AG04449 (cell line): ENCODE results near the gene TMPRSS3.

Experiments
- CTCF ChIA-PET: fragments of 350-600 bp; formaldehyde crosslinking; extraction: SDS; loops from one replicate; lab custom pipeline; 2021; ENCODE audit warnings: antibody characterized with exemption; lab: Yijun Ruan, JAX
- POLR2A ChIA-PET: fragments of 400-600, 350-600 bp; formaldehyde crosslinking; extraction: SDS; loops from one replicate; lab custom pipeline; 2020; ENCODE audit warnings: antibody characterized with exemption, inconsistent platforms; lab: Yijun Ruan, JAX
- DNase-seq: peaks from one replicate; pipeline ENCODE4 v3.0.0-alpha.2; 2010; ENCODE audit warnings: low read depth, low spot score
- H3K4me3 ChIP-seq: 2 replicates; pipeline ENCODE4 v1.5.1; 2011; ENCODE audit warnings: low read depth, mild to moderate bottlenecking, control low read depth, low read length
- CTCF ChIP-seq: IDR thresholded peaks from one replicate; pipeline ENCODE4 v1.5.1; 2011; ENCODE audit warnings: mild to moderate bottlenecking, moderate library complexity, low read length, control low read depth, inconsistent platforms; ENCODE audit not compliant: insufficient read depth; ENCODE audit errors: missing control alignments

TMPRSS3 gene

DNA sequence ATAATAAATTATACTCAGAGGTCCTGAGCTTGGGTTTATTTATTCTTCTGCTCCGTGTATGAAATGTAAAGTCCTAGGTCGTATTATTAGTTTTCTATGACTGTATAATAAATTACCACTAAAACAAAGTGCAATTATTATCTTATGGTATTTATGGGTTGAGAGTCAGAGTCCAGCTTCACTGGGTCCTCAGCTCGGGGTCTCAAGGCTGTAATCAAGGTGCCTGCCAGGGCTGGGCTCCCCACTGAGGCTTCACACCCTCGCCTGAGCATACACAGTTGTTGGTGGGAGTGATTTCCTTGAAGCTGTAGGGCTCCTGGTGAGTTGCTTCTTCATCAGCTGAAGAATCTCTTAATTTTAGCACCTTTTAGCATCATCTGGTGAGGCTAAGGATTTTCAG lies 23.0 kb upstream of the TMPRSS3 start:
- H3K4me3 ChIP-seq = no peak overlapping the region
- ChIA-PET POLR2A (no interaction called here), CTCF (no interaction called here)
- no peak for TF ChIP-seq CTCF
- no peak for DNase-seq

DNA sequence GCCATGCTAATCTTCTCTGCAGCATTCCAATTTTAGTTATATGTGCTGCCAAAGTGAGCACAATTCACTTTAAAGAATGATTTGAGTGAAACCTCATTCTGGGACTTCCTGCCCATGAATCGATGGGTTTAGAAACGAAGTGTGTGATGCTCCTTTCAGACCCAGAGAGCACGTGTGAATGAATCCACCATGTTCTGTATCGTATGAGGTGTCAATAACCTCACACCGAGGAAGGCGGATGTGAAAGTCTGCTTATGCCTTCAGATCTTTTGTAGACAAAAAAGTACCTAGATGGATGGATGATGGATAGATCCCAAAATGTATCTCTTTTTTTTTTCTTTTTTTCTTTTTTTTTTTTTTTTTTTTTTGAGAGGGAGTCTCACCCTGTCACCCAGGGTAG lies 21.7 kb upstream of the TMPRSS3 start:
- ChIA-PET POLR2A (no interaction called here), CTCF (no interaction called here)
- TF ChIP-seq CTCF = no peak
- no peak overlapping the region for H3K4me3 ChIP-seq
- no peak for DNase-seq

DNA sequence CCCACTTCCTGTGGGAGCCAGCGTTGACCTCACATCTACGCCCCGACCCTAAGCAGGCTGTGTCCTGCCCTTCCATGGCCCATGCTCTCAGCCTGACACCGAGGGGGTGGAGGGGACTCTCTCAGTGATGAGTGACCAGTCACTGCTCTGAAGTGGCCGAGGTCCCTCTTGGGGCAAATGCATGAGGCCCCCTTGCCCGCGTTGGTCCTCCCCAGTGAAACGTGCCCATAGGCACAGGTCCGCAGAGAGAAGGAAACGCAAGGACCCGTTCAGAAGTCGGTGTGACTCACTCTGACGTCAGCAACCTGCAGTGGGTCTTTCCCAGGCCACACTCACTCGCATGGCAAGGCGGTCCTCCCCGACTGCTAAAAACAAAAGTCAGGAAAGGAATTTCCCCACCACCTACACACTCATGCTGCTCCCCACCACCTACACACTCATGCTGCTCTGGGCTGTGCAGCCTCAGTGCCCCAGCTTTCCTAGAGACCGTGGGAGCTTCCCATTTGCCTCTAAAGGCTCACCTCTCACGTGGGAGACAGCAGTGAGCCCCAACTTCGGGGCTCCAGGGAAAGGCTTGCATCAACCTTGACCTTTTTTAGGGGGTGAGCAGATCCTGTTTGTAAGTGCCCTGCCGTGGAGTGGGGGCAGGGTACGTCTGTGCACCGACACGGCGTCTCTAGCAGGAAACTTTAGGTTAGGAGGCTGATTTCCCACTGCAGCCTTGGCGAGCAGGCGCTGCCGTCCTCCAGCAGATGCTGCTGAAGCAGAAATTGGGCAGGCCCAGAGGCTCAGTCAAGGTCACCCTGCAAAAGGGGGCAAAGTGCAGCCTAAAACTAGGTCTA lies 19.3 kb upstream of the TMPRSS3 start:
- ChIA-PET POLR2A (no interaction called here), CTCF (no interaction called here)
- no peak for DNase-seq
- H3K4me3 ChIP-seq = no peak overlapping the region
- TF ChIP-seq CTCF = no peak

GRCh38 chr21:42414553-42414927 lies 18.7 kb upstream of the TMPRSS3 start:
- DNase-seq = no peak
- ChIA-PET CTCF (no interaction called here), POLR2A (no interaction called here)
- no peak overlapping the region for H3K4me3 ChIP-seq
- no peak for TF ChIP-seq CTCF

- ChIA-PET CTCF (no interaction called here), POLR2A (no interaction called here)
- no peak for DNase-seq
- no peak overlapping the region for H3K4me3 ChIP-seq
- no peak for TF ChIP-seq CTCF
These were observed 18.2 kb upstream of the TMPRSS3 start for GRCh38 chr21:42414066-42414465.

GRCh38 chr21:42413500-42413899 lies 17.6 kb upstream of the TMPRSS3 start:
- CTCF ChIA-PET = no interaction called here
- POLR2A ChIA-PET = no interaction called here
- no peak for TF ChIP-seq CTCF
- no peak overlapping the region for H3K4me3 ChIP-seq
- DNase-seq = no peak
